ENCODE results near the gene JPT2.
"Not testable (repeated sequence)": the region's sequence is repeated elsewhere in the genome, so short reads cannot be mapped to it uniquely, and the experiment has no call there.

JPT2 gene

DNA sequence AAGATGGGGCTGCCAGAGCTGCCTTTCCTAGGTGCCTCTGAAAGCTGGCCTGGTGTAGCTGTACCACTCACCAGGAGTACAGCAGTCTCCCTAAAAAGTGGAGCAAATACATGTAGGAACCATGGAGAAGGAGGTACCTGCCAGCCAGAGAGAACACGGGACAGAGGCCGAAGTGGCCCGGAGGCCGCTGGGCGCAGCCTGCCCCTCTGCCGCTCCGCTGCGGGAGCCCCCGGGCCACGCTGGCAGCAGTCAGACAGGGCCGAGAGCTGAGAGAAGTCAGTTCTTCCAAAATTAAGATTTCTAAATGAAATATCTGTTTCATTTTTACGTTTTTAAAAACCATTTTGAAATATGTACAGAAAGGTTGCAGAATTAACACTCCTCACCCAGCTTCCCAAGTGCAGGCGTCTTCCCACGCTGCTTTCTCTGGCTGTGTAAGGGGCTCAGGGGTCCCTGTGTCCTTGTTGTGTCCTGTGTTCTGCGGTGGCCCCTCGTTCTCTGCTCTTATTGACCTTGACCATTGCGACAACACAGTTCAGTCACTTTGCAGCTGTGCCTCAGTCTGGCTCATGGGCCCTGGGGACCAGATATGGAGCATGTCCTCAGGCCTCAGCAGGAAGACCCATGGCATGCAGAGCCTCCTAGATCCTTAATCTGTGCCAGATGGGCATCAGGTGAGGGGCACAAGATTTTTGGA is 32.9 kb downstream of the JPT2 start:
- DNase-seq, result no peak

DNA sequence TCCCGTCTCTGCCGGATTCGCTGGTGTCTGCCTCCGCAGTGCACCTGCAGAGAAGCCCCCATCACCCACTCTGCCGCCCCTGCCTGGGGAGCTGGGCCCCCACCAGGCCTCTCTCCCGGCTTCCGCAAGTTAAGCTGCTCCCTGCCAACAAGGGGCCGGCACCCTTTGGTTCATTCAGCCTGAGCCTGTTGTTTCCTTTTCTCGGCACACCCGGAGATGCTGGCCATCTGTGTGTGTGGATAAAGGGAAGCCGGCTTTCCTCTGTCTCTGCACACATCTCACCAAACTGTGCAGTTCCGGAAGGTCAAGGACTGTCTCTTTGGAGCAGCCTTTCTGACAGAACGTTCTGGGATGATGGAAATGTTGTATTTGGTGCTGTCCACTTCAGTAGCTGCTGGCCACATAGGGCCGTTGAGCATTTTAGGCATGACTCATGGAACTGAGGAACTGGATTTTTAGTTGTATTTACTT is 34.7 kb downstream of the JPT2 start:
- DNase-seq, result no peak

DNA sequence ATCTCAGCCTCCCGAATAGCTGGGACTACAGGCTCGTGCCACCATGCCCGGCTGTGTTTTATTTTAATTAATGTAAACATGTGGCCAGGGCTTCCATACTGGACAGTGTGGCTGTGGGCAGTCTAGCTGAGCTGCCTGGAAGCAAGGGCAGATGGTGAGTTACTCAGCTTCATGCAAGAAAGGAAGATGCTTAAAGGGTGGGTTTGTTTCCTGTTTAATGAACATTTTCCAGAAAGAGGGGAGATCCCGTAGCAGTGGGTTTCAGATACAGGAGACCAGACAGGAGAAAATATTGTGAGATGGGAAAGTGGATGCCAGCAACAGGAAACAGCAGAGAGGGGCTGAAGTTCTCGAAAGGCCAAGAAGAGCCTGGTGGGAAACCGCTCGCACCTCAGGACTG is 35.3 kb downstream of the JPT2 start:
- no peak for DNase-seq

DNA sequence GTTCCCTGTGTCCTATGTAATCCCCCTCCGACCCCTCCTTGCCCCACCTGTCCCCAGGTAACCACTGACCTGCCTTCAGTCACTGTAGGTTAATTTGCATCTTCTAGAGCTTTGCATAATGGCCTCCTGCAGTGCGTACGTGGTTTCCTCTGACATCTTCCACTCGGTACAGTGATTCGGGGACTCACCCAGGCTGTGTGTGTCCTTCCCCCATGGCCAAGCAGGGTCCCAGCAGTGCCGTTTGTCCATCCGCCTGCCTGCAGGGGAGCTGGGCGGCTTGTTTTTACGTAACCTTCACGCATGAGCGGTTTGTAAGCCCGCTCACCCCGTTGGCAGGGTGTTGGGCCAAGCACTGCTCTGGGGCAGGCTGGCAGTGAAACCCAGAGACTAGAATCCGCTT is 35.9 kb downstream of the JPT2 start:
- DNase-seq, result no peak

DNA sequence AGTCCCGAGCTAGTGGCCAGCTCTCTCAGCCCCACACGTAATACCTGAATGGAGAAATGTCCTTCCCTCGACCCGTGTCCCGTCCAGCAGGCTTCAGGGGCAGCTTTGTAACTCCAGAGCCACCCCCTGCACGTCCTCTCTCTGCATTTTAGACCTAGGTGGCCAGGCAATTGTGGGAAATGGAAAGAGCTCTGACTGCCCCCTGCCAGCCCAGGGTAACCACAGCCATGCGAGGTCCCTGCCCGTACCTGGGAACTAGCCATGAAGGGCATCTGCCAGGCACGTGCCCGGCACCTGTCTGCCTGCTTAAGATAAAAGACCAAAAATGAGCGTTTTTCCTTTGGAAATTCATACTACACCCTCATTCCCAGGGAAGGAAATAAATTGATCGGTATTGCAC is 37.1 kb downstream of the JPT2 start:
- no peak for DNase-seq

DNA sequence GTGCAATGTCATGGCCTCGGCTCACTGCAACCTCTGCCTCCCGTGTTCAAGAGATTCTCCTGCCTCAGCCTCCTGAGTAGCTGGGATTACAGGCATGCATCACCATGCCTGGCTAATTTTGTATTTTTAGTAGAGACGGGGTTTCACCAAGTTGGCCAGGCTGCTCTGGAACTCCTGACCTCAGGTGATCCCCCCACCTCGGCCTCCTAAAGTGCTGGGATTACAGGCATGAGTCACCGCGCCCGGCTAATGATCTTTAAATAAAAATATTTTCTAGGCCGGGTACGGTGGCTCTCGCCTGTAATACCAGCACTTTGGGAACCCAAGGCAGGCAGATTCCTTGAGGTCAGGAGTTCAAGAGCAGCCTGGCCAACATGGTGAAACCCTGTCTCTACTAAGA is 40.2 kb downstream of the JPT2 start:
- not testable (repeated sequence) for DNase-seq

DNA sequence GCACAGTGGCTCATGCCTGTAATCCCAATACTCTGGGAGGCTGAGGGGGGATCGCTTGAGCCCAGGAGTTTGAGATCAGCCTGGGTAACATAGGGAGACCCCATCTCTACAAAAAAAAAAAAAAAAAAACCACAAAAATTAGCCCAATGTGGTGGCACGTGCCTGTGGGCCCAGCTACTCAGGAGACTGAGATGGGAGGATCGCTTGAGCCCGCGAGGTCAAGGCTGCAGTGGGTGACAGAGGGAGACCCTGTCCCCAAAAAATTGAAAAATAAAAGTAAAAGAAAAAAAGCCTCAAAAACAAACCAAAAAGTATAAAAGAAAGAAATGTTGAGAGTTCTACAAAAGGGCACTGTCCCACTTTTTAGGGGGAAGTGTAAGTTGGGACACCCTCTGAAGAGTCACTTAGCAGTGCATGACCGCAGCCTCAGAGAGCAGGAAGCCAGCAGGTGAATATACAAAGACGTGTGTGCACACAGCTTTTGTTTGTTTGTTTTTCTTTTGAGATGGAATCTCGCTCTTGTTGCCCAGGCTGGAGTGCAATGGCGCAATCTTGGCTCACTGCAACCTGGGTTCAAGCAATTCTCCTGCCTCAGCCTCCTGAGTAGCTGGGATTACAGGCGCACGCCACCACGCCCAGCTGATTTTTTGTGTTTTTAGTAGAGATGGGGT is 41.6 kb downstream of the JPT2 start:
- DNase-seq, result not testable (repeated sequence)

DNA sequence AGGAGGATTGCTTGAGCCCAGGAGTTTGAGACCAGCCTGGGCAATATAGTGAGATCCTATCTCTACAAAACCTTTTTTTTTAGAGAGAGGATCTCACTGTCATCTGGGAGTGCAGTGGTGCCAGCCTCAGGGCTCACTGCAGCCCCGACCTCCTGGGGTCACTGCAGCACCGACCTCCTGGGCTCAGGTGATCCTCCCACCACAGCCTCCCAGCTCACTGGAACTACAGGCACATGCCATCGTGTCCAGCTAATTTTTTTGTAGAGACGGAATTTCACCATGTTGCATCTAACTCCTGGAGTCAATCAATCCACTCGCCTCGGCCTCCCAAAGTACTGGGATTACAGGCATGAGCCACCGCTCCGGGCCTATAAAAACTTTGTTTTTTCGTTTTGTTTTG is 43.3 kb downstream of the JPT2 start:
- no peak for DNase-seq

DNA sequence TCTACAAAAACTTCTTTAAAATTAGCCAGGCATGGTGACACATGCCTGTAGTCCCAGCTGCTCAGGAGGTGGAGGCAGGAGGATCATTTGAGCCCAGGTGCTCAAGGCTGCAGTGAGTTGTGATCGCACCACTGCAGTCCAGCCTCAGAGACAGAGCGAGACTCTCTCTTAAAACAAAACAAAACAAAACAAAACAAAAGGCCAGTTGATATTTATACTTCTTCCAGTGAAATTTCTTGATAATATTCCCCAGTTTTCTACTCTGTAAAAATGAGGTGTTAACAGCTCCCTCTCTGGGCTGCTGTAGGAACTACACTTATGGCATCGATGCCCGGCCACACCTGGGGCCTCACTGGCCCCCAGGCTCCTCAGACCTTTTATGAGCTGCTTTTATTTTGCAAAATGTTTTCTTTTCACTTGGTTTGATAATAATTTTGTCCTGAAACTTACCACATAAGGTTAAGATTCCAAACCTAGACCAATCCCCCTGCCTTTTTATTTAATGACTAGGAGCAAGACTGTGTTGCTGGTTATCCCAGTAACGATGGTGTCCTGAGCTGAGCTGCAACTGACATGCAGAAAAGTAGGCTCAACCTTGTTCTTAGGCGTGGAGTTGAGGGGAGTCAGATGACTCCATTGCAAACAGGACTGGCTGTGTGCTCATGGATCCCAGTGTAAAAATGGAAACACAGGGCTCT is 45.5 kb downstream of the JPT2 start:
- DNase-seq, result no peak

DNA sequence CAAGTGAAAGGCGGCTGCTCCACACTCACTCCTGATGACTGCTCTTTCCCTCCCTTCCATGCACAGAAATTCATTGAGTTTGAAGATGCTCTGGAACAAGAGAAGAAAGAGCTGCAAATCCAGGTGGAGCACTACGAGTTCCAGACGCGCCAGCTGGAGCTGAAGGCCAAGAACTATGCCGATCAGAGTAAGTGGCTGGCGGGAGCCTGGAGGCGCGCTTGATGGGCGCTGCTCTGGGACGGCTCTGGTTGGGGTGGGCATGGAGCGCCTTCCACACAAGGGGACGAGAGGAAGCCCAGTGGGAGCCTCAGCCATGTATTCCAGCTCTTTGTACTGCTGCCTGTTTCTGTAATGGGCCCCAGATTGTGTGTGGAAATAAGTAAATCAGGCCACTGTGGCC is 46.4 kb downstream of the JPT2 start:
- DNase-seq, result no peak

DNA sequence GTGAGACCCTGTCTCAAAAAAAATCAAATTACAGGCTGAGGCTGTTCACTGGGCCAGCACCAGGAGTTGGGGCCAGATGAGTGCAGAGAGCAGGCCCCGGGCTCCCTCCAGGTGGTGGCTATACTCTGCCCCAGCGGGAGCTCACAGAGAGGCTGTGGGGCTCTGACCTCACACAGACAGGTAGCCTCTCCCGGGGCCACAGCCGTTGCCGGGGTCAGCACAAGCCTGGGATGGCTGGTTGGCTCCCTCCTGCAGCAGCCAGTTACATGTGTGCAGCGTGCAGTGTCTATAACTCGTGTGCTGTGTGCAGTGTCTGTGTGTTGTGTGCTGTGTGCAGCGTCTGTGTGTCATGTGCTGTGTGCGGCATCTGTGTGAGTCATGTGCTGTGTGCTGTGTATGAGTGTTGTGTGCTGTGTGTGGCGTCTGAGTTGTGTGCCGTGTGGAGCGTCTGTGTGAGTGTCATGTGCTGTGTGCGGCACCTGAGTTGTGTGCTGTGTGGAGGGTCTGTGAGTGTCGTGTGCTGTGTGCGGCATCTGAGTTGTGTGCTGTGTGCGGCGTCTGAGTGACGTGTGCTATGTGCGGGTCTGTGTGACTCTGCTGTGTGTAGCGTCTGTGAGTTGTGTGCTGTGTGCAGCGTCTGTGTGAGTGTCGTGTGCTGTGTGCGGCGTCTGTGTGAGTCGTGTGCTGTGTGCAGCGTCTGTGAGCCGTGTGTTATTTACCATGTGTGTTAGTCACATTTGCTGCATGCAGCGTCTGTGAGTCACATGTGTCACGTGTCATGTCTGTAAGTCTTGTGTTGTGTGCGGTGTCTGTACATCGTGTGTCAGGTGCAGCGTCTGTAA is 48.8 kb downstream of the JPT2 start:
- DNase-seq, result no peak

DNA sequence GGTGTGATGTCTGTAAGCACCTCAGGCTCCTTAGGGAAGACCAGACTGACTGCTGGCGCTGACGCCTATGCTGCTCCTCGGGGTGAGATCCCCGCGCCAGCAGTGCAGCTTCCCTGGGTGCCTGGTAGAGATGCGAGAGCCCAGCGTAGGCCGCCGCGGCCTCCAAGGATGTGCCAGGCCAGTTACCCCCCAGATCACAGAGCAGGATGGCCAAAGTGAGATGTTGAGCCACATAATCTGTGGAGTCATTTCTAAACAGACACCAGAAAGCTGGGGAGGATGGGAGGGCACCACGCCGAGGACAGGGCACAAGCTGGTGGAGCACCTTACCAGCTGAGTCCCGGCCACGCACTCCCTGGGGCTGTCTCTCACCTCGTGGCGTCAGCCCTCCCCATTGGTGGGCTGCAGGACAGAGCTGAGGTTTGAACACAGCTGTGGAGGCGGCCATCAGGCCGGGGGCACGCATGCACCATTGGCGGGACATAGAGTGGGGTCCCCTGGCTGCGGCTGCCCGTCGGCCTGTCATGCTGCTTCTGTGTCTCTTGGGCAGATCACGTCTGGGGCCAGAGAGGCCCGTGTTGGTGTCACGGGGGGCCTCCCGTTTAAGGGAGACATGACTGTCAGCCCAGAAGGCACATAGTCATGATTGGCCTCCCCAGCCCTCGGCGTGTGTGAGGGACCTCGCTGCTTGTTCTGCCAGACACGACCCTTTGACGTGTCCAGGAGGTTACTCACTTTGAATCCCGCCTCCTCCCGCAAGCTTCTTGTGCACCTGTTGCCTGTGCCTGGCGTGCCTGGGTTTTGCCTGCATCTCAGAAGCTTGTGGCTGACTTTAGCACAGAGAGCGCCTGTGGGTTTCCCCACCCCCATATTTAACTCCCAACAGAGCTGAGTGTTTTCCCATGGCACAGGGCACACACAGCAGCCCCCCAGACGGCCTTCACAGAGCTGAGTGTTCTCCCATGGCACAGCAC is 49.9 kb downstream of the JPT2 start:
- no peak for DNase-seq

DNA sequence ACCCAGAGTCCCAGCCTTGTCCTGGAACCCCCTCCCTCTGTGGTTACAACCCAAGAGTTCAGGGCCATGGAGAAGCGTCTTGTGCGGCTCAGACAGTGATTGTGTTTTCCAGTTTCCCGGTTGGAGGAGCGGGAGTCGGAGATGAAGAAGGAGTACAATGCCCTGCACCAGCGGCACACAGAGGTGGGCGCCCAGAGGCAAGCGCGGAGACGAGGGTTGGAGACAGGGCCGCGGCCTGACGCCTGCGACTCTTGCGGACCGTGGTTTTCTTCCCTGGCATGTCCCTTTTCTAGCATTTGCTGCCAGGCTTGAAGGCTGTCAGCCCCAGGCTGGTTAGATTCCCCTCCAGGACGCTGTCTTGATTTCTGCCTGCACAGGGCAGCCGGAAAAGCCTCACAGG is 50.9 kb downstream of the JPT2 start:
- DNase-seq, result no peak

DNA sequence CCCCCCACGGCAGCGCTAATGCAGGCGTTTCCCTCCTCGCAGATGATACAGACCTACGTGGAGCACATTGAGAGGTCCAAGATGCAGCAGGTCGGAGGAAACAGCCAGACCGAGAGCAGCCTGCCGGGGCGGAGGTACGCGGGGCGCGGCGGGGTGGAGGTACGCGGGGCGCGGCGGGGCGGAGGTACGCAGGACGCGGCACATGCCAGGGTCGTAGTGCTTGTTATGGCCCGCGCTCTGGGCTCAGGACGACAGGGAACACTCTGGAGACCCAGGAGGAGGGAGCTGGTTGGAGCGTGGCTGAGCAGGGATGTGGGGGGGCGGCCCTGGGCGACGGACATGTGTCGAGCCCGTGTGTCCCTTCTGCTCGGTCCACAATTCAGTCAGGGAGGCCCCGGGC is 51.4 kb downstream of the JPT2 start:
- no peak for DNase-seq

DNA sequence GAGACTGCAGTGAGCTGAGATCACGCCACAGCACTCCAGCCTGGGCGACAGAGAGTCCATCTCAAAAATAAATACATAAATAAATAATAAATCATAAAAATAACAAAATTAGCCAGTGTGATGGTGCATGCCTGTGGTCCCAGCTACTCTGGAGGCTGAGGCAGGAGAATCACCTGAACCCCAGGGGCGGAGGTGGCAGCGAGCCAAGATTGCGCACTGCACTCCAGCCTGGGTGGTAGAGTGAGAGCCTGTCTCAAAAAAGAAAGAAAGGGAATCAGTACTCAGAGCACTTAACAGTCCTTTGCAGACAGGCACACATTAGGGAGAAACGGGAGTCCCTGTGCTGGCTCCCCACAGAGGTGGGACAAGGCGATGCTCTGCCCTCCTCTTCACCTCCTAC is 53.0 kb downstream of the JPT2 start:
- no peak for DNase-seq

DNA sequence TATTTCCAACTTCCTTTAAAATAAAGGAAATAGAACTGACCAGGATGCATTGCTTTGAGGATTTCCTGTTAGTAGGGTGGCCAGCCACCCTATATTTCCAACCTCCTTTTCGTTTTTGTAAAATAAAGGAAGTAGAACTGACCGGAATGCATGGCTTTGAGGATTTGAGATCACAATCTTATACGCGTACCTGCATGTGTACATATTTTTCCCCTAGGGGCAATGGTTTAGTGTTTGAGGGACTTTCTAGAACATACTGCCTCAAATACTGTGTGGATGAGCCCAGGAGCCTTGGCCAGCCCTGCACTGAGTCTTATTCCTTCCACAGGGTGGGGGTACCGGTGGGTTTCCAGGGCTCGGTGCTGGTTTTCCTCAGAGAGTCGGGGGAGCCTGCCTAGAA is 53.5 kb downstream of the JPT2 start:
- DNase-seq, result no peak

DNA sequence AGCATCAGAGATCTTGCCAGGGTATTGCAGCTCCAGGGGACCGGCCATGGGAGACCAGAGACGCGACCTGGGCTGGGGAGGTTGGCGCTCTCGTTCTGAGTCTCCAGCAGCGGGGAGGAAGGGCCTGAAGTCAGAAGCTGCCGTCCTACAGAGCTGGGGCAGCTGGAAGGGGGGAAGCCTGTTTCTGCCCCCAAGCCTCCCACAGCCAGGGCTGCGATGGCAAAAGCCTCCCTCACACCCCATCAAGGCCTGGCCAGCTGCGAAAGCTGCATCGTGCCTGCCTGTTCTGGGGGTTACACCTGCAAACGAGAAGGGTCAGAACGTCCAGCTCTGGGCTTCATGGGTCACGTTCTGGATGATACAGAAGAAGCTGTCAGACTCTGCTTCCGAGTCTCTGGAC is 54.0 kb downstream of the JPT2 start:
- no peak for DNase-seq

DNA sequence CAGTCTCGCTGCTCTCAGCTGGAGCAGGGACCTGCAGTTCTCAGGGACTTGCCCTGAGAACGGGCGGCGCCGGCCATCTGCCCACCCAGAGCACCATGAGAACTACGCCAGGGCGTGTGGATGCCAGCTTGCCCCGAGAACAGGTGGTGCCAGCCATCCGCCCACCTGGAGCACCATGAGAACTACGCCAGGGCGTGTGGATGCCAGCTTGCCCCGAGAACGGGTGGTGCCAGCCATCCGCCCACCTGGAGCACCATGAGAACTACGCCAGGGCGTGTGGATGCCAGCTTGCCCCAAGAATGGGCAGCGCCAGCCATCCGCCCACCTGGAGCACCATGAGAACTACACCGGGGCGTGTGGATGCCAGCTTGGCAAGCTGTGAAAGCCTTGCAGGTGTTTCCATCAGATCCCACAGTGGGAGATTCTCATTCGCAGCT is 54.5 kb downstream of the JPT2 start:
- DNase-seq, result not testable (repeated sequence)

DNA sequence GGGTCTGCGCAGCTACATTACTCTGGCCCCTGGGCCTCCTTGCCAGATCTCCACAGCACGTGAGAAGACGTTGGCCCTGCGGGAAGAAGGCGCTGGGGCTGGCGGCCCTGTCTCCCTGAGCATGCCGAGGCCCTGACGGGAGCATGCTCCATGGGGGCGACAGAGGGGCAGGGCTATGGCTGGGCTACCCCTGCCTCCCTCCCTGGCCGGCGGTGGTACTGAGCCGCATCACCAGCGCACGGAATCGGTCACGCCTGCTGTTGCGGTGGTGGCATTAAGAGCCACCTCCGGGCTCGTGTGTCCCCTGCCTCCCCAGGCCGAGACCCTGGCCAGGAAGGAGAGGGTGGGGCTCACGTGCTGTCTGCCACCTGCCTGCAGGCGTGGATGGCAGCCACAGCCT is 56.0 kb downstream of the JPT2 start:
- DNase-seq, result no peak

DNA sequence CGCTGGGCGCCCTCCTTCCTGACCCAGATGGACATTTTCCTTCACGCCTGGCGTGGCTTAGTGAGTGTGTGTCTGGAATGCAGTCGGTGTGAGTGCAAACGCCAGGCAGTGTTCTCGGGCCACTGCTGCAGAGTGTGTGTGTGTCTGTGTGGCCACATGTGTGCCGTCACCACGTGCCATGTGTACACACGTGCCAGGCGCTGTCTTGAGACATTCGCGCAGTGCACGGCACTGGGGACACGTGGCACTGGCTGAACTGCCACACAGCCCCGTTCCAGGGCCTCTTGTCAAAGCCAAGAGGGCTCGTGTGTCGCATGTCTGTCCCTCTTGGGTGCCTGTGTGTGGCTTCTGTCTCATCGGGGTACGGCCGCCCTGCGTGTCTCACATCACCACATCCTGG is 56.7 kb downstream of the JPT2 start:
- no peak for DNase-seq

DNA sequence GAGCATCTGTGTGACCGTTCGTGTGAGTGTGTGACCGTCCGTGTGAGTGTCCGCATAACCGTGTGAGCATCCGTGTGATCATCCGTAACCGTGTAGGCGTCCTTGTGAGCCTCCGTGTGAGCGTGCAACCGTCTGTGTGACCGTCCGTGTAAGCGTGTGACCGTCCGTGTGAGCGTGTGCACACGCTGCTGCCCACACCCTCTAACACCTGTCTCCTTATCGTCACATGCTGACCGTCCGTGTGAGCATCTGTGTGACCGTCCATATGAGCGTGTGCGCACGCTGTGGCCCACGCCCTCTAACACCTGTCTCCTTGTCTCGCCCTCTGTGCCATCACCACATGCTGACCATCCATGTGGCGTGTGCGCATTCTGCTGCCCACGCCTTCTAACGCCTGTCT is 62.2 kb downstream of the JPT2 start:
- DNase-seq, result no peak
